Gastrocnemius medialis (tissue), 4 donors: ENCODE measurements around the gene SLC38A9. TPM values are rescaled to one million over a fixed set of nuclear protein-coding genes. Genes with fewer than 3 reads are reported as not detected.

ENCODE experiments used
- ATAC-seq, 2 donors: fragments of 150-250 bp; one replicate each; pipeline ENCODE4 v1.9.1; 2016
- DNase-seq, 2 donors: peaks; one replicate each; pipeline ENCODE4 v3.0.0-alpha.2; 2019
- H3K27ac ChIP-seq, 4 donors: fragments of 200-600 bp; sonication (generic); 1 replicate in 1 of 4; 2 replicates in 3 of 4; pipeline ENCODE4 v1.5.1; 2016 to 2018; ENCODE audit warnings: mild to moderate bottlenecking in 2 of 4, moderate library complexity in 1 of 4
- H3K27me3 ChIP-seq, 3 donors: fragments of 200-600 bp; sonication (generic) in 2 of 3; 1 replicate in 1 of 3; 2 replicates in 2 of 3; pipeline versions ENCODE4 v1.5.1 to v1.6.0; 2016 to 2019; ENCODE audit warnings: mild to moderate bottlenecking in 1 of 3, moderate library complexity in 1 of 3
- H3K36me3 ChIP-seq, 2 donors: fragments of 200-600 bp; sonication (generic) in 1 of 2; one replicate each; pipeline ENCODE4 v1.5.1; 2017 to 2018
- H3K4me1 ChIP-seq, 2 donors: fragments of 200-600 bp; sonication (generic) in 1 of 2; one replicate each; pipeline ENCODE4 v1.5.1; 2016 to 2017; ENCODE audit warnings: mild to moderate bottlenecking in 2 of 2
- H3K4me3 ChIP-seq, 4 donors: fragments of 200-600 bp; sonication (generic) in 3 of 4; 1 replicate in 1 of 4; 2 replicates in 3 of 4; pipeline ENCODE4 v1.5.1; 2016 to 2019; ENCODE audit warnings: mild to moderate bottlenecking in 2 of 4
- H3K9me3 ChIP-seq, 3 donors: fragments of 200-600 bp; sonication (generic) in 2 of 3; 1 replicate in 1 of 3; 2 replicates in 2 of 3; pipeline ENCODE4 v1.5.1; 2016 to 2019
- POLR2A ChIP-seq, 2 donors: fragments of 450-650 bp; IDR thresholded peaks; one replicate each; pipeline ENCODE4 v1.6.1; 2017; ENCODE audit warnings: antibody characterized with exemption in 2 of 2, mild to moderate bottlenecking in 2 of 2, moderate library complexity in 2 of 2
- in situ Hi-C, 4 donors: fragments of 200-750 bp; cut with MboI; loops; one replicate each; pipeline versions ENCODE4 v1.15.0 to v1.8.0; 2017; ENCODE audit warnings: low sequenced_read_pairs in 4 of 4
- intact Hi-C: fragments of 100-400 bp; cut with DNase I; formaldehyde crosslinking; loops from one replicate; pipeline ENCODE4 v1.15.1; 2023; ENCODE audit warnings: low total_unique reads
- total RNA-seq, 4 donors: library from RNA; depleted of rRNA; stranded (reverse); fragments of >200 nt; gene quantifications; one replicate each; pipeline versions ENCODE4 v1.1.0 to v1.2.3, GENCODE V29; 2016
- TF ChIP-seq, protein P1 (sequence below), 5 experiments: fragments of 450-650 bp in 3 of 5; fragments of 200-600 bp in 2 of 5; sonication (generic) in 2 of 5; IDR thresholded peaks in 4 of 5; conservative IDR thresholded peaks in 1 of 5; 1 replicate in 4 of 5; 2 replicates in 1 of 5; pipeline ENCODE4 v1.5.1; 2016 to 2019; ENCODE audit warnings: antibody characterized with exemption in 5 of 5, mild to moderate bottlenecking in 3 of 5, moderate library complexity in 3 of 5

Gene SLC38A9
- total RNA-seq, 4 donors from 2014 or later: 5.4 to 11.9 (median 10.2) TPM

DNA sequence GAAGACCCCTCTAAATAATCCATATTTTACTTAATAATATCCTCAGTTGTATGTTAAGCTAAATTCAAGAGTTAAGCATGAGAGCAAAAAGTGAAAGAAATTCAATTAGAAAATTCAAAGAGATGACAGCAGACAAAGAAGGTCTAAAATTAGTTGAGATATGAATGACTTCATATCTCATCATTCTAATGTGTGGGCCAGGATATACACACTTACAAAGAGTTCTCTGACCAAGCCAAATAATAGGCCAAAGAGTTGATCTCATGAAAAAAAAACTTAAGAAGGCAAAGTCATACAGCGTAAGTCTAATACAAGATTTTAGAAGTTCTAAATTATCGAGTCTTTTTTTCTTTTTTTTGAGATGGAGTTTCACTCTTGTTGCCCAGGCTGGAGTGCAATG, 89.7 kb downstream of the SLC38A9 start:
- ATAC-seq (no peak), DNase-seq (no peak)
- intact Hi-C loops: no loop called here
- TF ChIP-seq POLR2A (IDR thresholded peaks at IDR 0.05): no peak
- TF ChIP-seq, protein P1, sequence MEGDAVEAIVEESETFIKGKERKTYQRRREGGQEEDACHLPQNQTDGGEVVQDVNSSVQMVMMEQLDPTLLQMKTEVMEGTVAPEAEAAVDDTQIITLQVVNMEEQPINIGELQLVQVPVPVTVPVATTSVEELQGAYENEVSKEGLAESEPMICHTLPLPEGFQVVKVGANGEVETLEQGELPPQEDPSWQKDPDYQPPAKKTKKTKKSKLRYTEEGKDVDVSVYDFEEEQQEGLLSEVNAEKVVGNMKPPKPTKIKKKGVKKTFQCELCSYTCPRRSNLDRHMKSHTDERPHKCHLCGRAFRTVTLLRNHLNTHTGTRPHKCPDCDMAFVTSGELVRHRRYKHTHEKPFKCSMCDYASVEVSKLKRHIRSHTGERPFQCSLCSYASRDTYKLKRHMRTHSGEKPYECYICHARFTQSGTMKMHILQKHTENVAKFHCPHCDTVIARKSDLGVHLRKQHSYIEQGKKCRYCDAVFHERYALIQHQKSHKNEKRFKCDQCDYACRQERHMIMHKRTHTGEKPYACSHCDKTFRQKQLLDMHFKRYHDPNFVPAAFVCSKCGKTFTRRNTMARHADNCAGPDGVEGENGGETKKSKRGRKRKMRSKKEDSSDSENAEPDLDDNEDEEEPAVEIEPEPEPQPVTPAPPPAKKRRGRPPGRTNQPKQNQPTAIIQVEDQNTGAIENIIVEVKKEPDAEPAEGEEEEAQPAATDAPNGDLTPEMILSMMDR (IDR thresholded peaks at IDR 0.05 in 4 of 5, conservative IDR thresholded peaks at IDR 0.05 in 1 of 5): no peak
- Histone ChIP-seq H3K4me3 (no peak overlapping the region), H3K9me3 (no peaks in the 10 kb centered on the region), H3K4me1 (peaks cover 18 to 28% of the 10 kb centered on the region in 2 donors), H3K27ac (no peak overlapping the region), H3K27me3 (no peaks in the 10 kb centered on the region), H3K36me3 (no peaks in the 10 kb centered on the region)
- in situ Hi-C loops: no loop called here

DNA sequence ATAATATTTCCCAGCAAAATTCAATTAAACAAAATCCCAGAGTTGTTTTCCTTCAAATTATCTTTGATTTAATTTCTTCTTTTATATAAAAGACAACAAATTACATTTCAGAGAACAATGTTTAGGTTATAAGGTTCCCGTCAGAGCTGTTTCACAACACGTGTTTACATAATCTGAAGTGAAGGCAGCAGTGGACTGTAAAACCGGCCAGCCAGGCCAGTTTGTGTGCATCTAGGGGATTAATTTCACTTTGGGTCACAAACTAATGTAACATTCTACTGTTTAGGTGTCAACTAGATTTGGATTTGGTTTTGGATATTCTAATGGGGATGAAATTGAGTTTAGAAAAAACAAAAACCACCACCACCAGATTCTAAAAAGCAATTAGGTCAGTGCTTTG, 90.9 kb downstream of the SLC38A9 start:
- intact Hi-C loops (no loop called here), in situ Hi-C loops (no loop called here)
- Histone ChIP-seq H3K36me3 (no peaks in the 10 kb centered on the region), H3K9me3 (no peaks in the 10 kb centered on the region), H3K27ac (no peak overlapping the region), H3K4me1 (peaks cover 18 to 27% of the 10 kb centered on the region in 2 donors), H3K4me3 (no peak overlapping the region), H3K27me3 (no peaks in the 10 kb centered on the region)
- TF ChIP-seq POLR2A (IDR thresholded peaks at IDR 0.05): no peak
- TF ChIP-seq, protein P1 (IDR thresholded peaks at IDR 0.05 in 4 of 5, conservative IDR thresholded peaks at IDR 0.05 in 1 of 5): no peak
- no peak for ATAC-seq
- no peak for DNase-seq

DNA sequence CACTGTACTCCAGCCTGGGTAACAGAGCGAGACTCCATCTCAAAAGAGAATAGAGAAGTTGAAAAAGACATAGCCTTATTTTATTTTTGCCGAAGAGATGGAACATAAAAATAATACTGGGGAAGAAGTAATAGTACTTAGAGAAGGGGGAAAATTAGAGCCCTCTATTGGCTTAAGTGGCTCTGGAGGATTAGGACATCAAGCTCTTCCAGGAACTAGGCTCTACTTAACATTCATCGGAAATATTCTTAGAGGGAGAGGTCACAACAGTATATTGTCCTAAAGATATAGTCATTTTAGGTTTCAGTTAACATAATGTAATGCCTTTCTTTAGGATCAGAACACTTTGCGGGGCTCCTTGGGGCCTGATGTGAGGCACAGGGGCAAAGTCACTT, 91.4 kb downstream of the SLC38A9 start:
- Histone ChIP-seq H3K4me3 (no peak overlapping the region), H3K27ac (no peak overlapping the region), H3K9me3 (no peaks in the 10 kb centered on the region), H3K4me1 (peaks cover 15 to 22% of the 10 kb centered on the region in 2 donors), H3K36me3 (no peaks in the 10 kb centered on the region), H3K27me3 (no peaks in the 10 kb centered on the region)
- ATAC-seq (no peak), DNase-seq (no peak)
- no peak for TF ChIP-seq POLR2A (IDR thresholded peaks at IDR 0.05)
- TF ChIP-seq, protein P1 (IDR thresholded peaks at IDR 0.05 in 4 of 5, conservative IDR thresholded peaks at IDR 0.05 in 1 of 5): no peak
- in situ Hi-C loops (no loop called here), intact Hi-C loops (no loop called here)

DNA sequence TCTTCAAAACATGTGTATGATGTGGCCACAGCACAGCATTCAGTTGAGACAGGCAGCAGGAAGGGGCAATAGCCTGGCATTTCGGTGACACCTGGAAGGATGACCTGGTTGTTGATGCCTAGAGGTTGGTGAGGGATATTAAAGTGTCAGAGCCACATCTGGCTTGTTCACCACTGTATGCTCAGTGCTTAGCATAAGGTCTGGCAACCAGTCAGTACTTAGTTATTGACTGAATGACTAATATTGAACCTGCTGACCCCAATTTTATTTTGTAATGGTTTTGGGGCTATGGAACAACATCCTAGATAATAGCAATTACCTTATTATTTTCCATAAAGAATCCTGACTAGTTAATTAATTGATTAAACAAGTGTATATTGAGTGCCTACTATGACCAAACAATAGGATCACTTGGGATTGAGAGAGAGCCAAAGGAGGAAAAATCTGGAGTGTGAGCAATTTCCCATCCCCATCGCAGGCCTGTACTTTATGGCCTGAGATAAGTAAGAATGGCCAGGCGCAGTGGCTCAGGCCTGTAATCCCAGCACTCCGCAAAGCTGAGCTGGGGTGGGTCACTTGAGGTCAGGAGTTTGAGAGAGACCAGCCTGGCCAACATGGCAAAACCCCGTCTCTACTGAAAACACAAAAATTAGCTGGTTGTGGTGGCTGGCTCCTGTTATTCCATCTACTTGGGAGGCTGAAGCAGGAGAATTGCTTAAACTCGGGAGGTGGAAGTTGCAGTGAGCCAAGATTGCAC, 91.9 kb downstream of the SLC38A9 start:
- ATAC-seq (no peak), DNase-seq (no peak)
- H3K36me3 ChIP-seq: no peaks in the 10 kb centered on the region
- H3K9me3 ChIP-seq: no peaks in the 10 kb centered on the region
- no peak overlapping the region for H3K27ac ChIP-seq
- no peak for TF ChIP-seq POLR2A (IDR thresholded peaks at IDR 0.05)
- TF ChIP-seq, protein P1 (IDR thresholded peaks at IDR 0.05 in 4 of 5, conservative IDR thresholded peaks at IDR 0.05 in 1 of 5): no peak
- intact Hi-C loops: no loop called here
- in situ Hi-C loops: no loop called here
- H3K27me3 ChIP-seq: no peaks in the 10 kb centered on the region
- H3K4me1 ChIP-seq: peaks cover 11 to 16% of the 10 kb centered on the region in 2 donors
- no peak overlapping the region for H3K4me3 ChIP-seq
